ENCODE measurements around the gene PLEKHB2. TPM values are rescaled to one million over a fixed set of nuclear protein-coding genes. Genes with fewer than 3 reads are reported as not detected.

Gene PLEKHB2
- total and polyA plus RNA-seq, 7 donors = 28.8 to 160 (median 39.6) TPM

GRCh38 chr2:131121464-131121863 lies 16.3 kb downstream of the PLEKHB2 start:
- TF ChIP-seq POLR2AphosphoS5 (IDR thresholded peaks at IDR 0.05) (no peak), EP300 (IDR thresholded peaks at IDR 0.05) (no peak), CTCF (IDR thresholded peaks at IDR 0.05) (no peak), POLR2A (IDR thresholded peaks at IDR 0.05) (no peak)
- intact Hi-C loops (cut with DNase I) = no loop called here
- Histone ChIP-seq H3K9me3 (no peaks in the 10 kb centered on the region), H3K4me3 (no peak overlapping the region), H3K27me3 (no peaks in the 10 kb centered on the region), H3K4me1 (no peaks in the 10 kb centered on the region), H3K27ac (no peak overlapping the region), H3K36me3 (peaks cover 0 to 19% (median 4%) of the 10 kb centered on the region in 4 donors)
- no peak for DNase-seq
- 95 to 98% methylated on average over 4 of the region's 4 CpGs for WGBS, 2 donors

GRCh38 chr2:131122496-131122895 lies 17.4 kb downstream of the PLEKHB2 start:
- intact Hi-C loops (cut with DNase I) = no loop called here
- H3K36me3 ChIP-seq = peaks cover 0 to 30% (median 7%) of the 10 kb centered on the region in 4 donors

GRCh38 chr2:131123192-131123591 lies 18.1 kb downstream of the PLEKHB2 start:
- intact Hi-C loops (cut with DNase I) = no loop called here
- no peak overlapping the region for H3K4me3 ChIP-seq
- H3K27ac ChIP-seq = no peak overlapping the region
- no peaks in the 10 kb centered on the region for H3K27me3 ChIP-seq
- H3K4me1 ChIP-seq = no peaks in the 10 kb centered on the region
- peaks cover 0 to 36% (median 12%) of the 10 kb centered on the region in 4 donors for H3K36me3 ChIP-seq
- WGBS, 2 donors = 95 to 98% methylated on average over 3 of the region's 3 CpGs
- TF ChIP-seq POLR2AphosphoS5 (IDR thresholded peaks at IDR 0.05) = no peak
- TF ChIP-seq EP300 (IDR thresholded peaks at IDR 0.05) = no peak
- no peak for TF ChIP-seq CTCF (IDR thresholded peaks at IDR 0.05)
- TF ChIP-seq POLR2A (IDR thresholded peaks at IDR 0.05) = no peak
- no peak for DNase-seq
- no peaks in the 10 kb centered on the region for H3K9me3 ChIP-seq

More at GRCh38 chr2:131122496-131122895, 17.4 kb downstream of the PLEKHB2 start:
- H3K27ac ChIP-seq = no peak overlapping the region
- no peaks in the 10 kb centered on the region for H3K4me1 ChIP-seq
- DNase-seq = no peak
- TF ChIP-seq POLR2AphosphoS5 (IDR thresholded peaks at IDR 0.05) = no peak
- no peak overlapping the region for H3K4me3 ChIP-seq
- H3K9me3 ChIP-seq = no peaks in the 10 kb centered on the region
- H3K27me3 ChIP-seq = no peaks in the 10 kb centered on the region
- WGBS, 2 donors = 97% methylated on average over 4 of the region's 4 CpGs

- H3K27ac ChIP-seq = no peak overlapping the region
- no peak for DNase-seq
- WGBS, 2 donors = 92 to 95% methylated on average over 7 of the region's 7 CpGs
- H3K36me3 ChIP-seq = peaks cover 0 to 55% (median 18%) of the 10 kb centered on the region in 4 donors
- H3K9me3 ChIP-seq = peaks cover 0 to 1% (median 0%) of the 10 kb centered on the region in 4 donors
- no peaks in the 10 kb centered on the region for H3K27me3 ChIP-seq
- H3K4me3 ChIP-seq = no peak overlapping the region
- intact Hi-C loops (cut with DNase I) = no loop called here
- no peak for TF ChIP-seq EP300 (IDR thresholded peaks at IDR 0.05)
- no peak for TF ChIP-seq POLR2AphosphoS5 (IDR thresholded peaks at IDR 0.05)
- no peak for TF ChIP-seq CTCF (IDR thresholded peaks at IDR 0.05)
- no peak for TF ChIP-seq POLR2A (IDR thresholded peaks at IDR 0.05)
- no peaks in the 10 kb centered on the region for H3K4me1 ChIP-seq
Observed at GRCh38 chr2:131125195-131125757, 20.1 kb downstream of the PLEKHB2 start.

GRCh38 chr2:131126436-131126835 lies 21.3 kb downstream of the PLEKHB2 start:
- TF ChIP-seq EP300 (IDR thresholded peaks at IDR 0.05) = no peak
- no peak for TF ChIP-seq POLR2A (IDR thresholded peaks at IDR 0.05)
- TF ChIP-seq POLR2AphosphoS5 (IDR thresholded peaks at IDR 0.05) = no peak
- no peak for TF ChIP-seq CTCF (IDR thresholded peaks at IDR 0.05)
- intact Hi-C loops (cut with DNase I) = no loop called here
- Histone ChIP-seq H3K4me1 (no peaks in the 10 kb centered on the region), H3K9me3 (peaks cover 0 to 1% (median 0%) of the 10 kb centered on the region in 4 donors), H3K36me3 (peaks cover 0 to 66% (median 25%) of the 10 kb centered on the region in 4 donors), H3K27me3 (no peaks in the 10 kb centered on the region), H3K27ac (no peak overlapping the region), H3K4me3 (no peak overlapping the region)
- WGBS, 2 donors = 86 to 91% methylated on average over 5 of the region's 5 CpGs
- no peak for DNase-seq

All from sigmoid colon (tissue), 7 donors.